ENCODE results near the gene F2RL3. TPM values are rescaled to one million over a fixed set of nuclear protein-coding genes. Genes with fewer than 3 reads are reported as not detected.

F2RL3 gene
- total RNA-seq (2022; extraction: Qiagen RNA extraction) = 0.06 TPM in 1 of 5 replicates, not detected in the others

DNA sequence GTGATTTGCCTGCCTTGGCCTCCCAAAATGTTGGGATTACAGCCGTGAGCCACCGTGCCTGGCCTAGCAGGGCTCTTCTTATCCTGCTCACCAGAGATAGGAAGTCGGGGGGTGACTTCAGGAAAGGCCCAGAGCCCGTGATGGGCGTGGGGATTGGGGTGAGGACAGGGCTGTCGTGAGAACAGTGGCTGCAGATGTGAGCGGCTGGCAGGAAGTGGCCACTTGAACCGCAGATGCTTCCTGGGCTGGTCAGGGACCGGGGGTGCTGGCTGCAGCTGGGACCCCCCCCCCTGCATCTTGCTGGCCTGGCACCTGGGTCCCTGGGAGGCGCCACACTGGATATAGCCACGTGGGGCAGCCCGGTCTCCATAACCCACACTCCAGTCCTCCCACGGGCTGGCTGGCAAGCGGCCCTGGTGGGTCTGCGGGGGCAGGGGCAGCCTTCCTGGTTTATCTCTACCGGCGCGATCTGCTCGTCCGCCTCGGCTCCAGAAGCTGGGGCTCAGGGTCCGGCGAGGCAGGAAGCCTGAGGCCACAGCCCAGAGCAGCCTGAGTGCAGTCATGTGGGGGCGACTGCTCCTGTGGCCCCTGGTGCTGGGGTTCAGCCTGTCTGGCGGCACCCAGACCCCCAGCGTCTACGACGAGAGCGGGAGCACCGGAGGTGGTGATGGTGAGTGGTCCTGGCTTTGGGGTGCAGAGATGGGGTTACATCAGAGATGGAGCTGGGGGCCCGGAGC lies at the start of gene F2RL3:
TSS of gene F2RL3 (plus strand) at position 371 of the 737 bp plus-strand sequence. CDS start at position 562, 191 bp downstream.

Other genes with a start within 250 kb of the F2RL3 start
- gene SMIM7, start 228.9 kb upstream of the F2RL3 start, total RNA-seq (2022; extraction: Qiagen RNA extraction) = 64.9 to 74.0 TPM (median 67.2 TPM) in 5 replicates
- 0.99 to 1.3 TPM (median 1.2 TPM) in 5 replicates for gene TMEM38A, start 227.9 kb upstream of the F2RL3 start, total RNA-seq (2022; extraction: Qiagen RNA extraction)
- gene NWD1, start 169.2 kb upstream of the F2RL3 start, total RNA-seq (2022; extraction: Qiagen RNA extraction) = not detected in 5 replicates
- 16.5 to 21.5 TPM (median 19.6 TPM) in 5 replicates for gene SIN3B, start 59.6 kb upstream of the F2RL3 start, total RNA-seq (2022; extraction: Qiagen RNA extraction)
- gene CPAMD8, start 137.8 kb downstream of the F2RL3 start, total RNA-seq (2022; extraction: Qiagen RNA extraction) = 0.06 to 0.23 TPM (median 0.17 TPM) in 4 of 5 replicates, not detected in the other
- 11.3 to 13.9 TPM (median 13.7 TPM) in 5 replicates for gene HAUS8, start 186.5 kb downstream of the F2RL3 start, total RNA-seq (2022; extraction: Qiagen RNA extraction)
- gene MYO9B, start 186.8 kb downstream of the F2RL3 start, total RNA-seq (2022; extraction: Qiagen RNA extraction) = 28.2 to 33.0 TPM (median 32.0 TPM) in 5 replicates